GM23338 (cell line): ENCODE results near the gene HACL1.

Source experiments
- CREB1 ChIP-seq: fragments of 250-450 bp; sonication (Bioruptor Pico); IDR thresholded peaks from 2 replicates; pipeline ENCODE4 v1.5.0; 2020; ENCODE audit warnings: low read depth, mild to moderate bottlenecking, moderate library complexity
- EZH2 ChIP-seq: fragments of 200-600 bp; sonication (generic); IDR thresholded peaks from one replicate; pipeline ENCODE4 v1.8.0; 2017; ENCODE audit warnings: antibody characterized with exemption, mild to moderate bottlenecking, low read depth; ENCODE audit not compliant: unreplicated experiment
- EZH2phosphoT487 ChIP-seq: fragments of 200-600 bp; sonication (generic); IDR thresholded peaks from one replicate; pipeline ENCODE4 v1.8.1; 2018; ENCODE audit warnings: antibody characterized with exemption; ENCODE audit not compliant: unreplicated experiment
- JUNB ChIP-seq: IDR thresholded peaks from one replicate; pipeline ENCODE4 v1.6.1; 2016; ENCODE audit warnings: antibody characterized with exemption; ENCODE audit not compliant: unreplicated experiment
- NANOG ChIP-seq: IDR thresholded peaks from 2 replicates; pipeline ENCODE4 v1.6.1; 2016; ENCODE audit warnings: antibody characterized with exemption, borderline replicate concordance
- POLR2AphosphoS5 ChIP-seq: IDR thresholded peaks from 2 replicates; pipeline ENCODE4 v1.6.1; 2016; ENCODE audit warnings: antibody characterized with exemption, low read depth
- REST ChIP-seq: IDR thresholded peaks from one replicate; pipeline ENCODE4 v1.6.1; 2018; ENCODE audit warnings: antibody characterized with exemption; ENCODE audit not compliant: unreplicated experiment
- STAT1 ChIP-seq: IDR thresholded peaks from one replicate; pipeline ENCODE4 v1.6.1; 2016; ENCODE audit warnings: antibody characterized with exemption; ENCODE audit not compliant: unreplicated experiment
- ZNF114 ChIP-seq: fragments of 250-450 bp; sonication (Bioruptor Pico); IDR thresholded peaks from 2 replicates; pipeline ENCODE4 v1.5.0; 2020; ENCODE audit warnings: mild to moderate bottlenecking, moderate library complexity
- ZNF331 ChIP-seq: fragments of 250-450 bp; sonication (Bioruptor Pico); IDR thresholded peaks from 2 replicates; pipeline ENCODE4 v1.5.0; 2020; ENCODE audit warnings: low read depth, mild to moderate bottlenecking, moderate library complexity
- TF ChIP-seq, protein P1 (sequence below), 2 experiments: fragments of 200-600 bp in 1 of 2; sonication (generic) in 1 of 2; conservative IDR thresholded peaks; 2 replicates each; pipeline versions ENCODE4 v1.5.1 to v1.6.1; 2016 to 2017; ENCODE audit warnings: antibody characterized with exemption in 2 of 2, low read depth in 2 of 2, mild to moderate bottlenecking in 2 of 2, moderate library complexity in 1 of 2
- TF ChIP-seq, protein P2 (sequence below): IDR thresholded peaks from 2 replicates; pipeline ENCODE4 v1.6.1; 2016; ENCODE audit warnings: antibody characterized with exemption
- TF ChIP-seq, protein P3 (sequence below): fragments of 250-450 bp; sonication (Bioruptor Pico); IDR thresholded peaks from 2 replicates; pipeline ENCODE4 v1.5.0; 2020; ENCODE audit warnings: mild to moderate bottlenecking, moderate library complexity

DNA sequence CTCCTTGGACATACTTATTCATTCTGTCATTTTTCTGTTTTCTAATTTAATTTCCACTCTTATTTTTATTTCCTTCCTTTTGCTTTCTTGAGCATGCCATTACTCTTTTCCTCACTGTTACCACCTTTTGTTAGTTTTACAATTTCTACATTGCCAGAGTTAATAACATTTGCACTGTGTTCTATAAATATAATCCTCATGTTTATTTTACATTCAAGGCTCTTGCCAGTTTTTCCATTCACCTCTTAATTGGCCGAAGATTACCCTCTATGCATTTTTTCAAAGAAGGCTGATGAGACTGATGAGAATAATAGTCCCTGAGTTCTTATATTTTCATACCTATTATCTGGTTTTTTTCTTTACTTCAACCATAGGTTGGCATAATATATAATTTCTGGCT lies 10.6 kb upstream of the HACL1 start:
- TF ChIP-seq, protein P1, sequence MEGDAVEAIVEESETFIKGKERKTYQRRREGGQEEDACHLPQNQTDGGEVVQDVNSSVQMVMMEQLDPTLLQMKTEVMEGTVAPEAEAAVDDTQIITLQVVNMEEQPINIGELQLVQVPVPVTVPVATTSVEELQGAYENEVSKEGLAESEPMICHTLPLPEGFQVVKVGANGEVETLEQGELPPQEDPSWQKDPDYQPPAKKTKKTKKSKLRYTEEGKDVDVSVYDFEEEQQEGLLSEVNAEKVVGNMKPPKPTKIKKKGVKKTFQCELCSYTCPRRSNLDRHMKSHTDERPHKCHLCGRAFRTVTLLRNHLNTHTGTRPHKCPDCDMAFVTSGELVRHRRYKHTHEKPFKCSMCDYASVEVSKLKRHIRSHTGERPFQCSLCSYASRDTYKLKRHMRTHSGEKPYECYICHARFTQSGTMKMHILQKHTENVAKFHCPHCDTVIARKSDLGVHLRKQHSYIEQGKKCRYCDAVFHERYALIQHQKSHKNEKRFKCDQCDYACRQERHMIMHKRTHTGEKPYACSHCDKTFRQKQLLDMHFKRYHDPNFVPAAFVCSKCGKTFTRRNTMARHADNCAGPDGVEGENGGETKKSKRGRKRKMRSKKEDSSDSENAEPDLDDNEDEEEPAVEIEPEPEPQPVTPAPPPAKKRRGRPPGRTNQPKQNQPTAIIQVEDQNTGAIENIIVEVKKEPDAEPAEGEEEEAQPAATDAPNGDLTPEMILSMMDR (conservative IDR thresholded peaks at IDR 0.05; ENCODE audit: low read depth in 2 of 2): no peak
- TF ChIP-seq POLR2AphosphoS5: no peak
- no peak for TF ChIP-seq CREB1 (CRISPR knock-in tag)
- TF ChIP-seq EZH2: no peak
- no peak for TF ChIP-seq REST
- TF ChIP-seq STAT1: no peak
- no peak for TF ChIP-seq EZH2phosphoT487
- TF ChIP-seq NANOG: no peak
- no peak for TF ChIP-seq ZNF331
- TF ChIP-seq, protein P2, sequence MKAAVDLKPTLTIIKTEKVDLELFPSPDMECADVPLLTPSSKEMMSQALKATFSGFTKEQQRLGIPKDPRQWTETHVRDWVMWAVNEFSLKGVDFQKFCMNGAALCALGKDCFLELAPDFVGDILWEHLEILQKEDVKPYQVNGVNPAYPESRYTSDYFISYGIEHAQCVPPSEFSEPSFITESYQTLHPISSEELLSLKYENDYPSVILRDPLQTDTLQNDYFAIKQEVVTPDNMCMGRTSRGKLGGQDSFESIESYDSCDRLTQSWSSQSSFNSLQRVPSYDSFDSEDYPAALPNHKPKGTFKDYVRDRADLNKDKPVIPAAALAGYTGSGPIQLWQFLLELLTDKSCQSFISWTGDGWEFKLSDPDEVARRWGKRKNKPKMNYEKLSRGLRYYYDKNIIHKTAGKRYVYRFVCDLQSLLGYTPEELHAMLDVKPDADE: no peak
- TF ChIP-seq, protein P3, sequence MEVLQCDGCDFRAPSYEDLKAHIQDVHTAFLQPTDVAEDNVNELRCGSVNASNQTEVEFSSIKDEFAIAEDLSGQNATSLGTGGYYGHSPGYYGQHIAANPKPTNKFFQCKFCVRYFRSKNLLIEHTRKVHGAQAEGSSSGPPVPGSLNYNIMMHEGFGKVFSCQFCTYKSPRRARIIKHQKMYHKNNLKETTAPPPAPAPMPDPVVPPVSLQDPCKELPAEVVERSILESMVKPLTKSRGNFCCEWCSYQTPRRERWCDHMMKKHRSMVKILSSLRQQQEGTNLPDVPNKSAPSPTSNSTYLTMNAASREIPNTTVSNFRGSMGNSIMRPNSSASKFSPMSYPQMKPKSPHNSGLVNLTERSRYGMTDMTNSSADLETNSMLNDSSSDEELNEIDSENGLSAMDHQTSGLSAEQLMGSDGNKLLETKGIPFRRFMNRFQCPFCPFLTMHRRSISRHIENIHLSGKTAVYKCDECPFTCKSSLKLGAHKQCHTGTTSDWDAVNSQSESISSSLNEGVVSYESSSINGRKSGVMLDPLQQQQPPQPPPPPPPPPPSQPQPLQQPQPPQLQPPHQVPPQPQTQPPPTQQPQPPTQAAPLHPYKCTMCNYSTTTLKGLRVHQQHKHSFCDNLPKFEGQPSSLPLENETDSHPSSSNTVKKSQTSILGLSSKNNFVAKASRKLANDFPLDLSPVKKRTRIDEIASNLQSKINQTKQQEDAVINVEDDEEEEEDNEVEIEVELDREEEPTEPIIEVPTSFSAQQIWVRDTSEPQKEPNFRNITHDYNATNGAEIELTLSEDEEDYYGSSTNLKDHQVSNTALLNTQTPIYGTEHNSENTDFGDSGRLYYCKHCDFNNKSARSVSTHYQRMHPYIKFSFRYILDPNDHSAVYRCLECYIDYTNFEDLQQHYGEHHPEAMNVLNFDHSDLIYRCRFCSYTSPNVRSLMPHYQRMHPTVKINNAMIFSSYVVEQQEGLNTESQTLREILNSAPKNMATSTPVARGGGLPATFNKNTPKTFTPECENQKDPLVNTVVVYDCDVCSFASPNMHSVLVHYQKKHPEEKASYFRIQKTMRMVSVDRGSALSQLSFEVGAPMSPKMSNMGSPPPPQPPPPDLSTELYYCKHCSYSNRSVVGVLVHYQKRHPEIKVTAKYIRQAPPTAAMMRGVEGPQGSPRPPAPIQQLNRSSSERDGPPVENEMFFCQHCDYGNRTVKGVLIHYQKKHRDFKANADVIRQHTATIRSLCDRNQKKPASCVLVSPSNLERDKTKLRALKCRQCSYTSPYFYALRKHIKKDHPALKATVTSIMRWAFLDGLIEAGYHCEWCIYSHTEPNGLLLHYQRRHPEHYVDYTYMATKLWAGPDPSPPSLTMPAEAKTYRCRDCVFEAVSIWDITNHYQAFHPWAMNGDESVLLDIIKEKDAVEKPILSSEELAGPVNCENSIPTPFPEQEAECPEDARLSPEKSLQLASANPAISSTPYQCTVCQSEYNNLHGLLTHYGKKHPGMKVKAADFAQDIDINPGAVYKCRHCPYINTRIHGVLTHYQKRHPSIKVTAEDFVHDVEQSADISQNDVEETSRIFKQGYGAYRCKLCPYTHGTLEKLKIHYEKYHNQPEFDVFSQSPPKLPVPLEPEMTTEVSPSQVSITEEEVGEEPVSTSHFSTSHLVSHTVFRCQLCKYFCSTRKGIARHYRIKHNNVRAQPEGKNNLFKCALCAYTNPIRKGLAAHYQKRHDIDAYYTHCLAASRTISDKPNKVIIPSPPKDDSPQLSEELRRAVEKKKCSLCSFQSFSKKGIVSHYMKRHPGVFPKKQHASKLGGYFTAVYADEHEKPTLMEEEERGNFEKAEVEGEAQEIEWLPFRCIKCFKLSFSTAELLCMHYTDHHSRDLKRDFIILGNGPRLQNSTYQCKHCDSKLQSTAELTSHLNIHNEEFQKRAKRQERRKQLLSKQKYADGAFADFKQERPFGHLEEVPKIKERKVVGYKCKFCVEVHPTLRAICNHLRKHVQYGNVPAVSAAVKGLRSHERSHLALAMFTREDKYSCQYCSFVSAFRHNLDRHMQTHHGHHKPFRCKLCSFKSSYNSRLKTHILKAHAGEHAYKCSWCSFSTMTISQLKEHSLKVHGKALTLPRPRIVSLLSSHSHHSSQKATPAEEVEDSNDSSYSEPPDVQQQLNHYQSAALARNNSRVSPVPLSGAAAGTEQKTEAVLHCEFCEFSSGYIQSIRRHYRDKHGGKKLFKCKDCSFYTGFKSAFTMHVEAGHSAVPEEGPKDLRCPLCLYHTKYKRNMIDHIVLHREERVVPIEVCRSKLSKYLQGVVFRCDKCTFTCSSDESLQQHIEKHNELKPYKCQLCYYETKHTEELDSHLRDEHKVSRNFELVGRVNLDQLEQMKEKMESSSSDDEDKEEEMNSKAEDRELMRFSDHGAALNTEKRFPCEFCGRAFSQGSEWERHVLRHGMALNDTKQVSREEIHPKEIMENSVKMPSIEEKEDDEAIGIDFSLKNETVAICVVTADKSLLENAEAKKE: no peak
- no peak for TF ChIP-seq JUNB
- TF ChIP-seq ZNF114: no peak
